ENCODE results near the gene ZNF460.
"Not testable (repeated sequence)": the region's sequence is repeated elsewhere in the genome, so short reads cannot be mapped to it uniquely, and the experiment has no call there.

ZNF460 gene

GRCh38 chr19:57280165-57280961 is at the start of gene ZNF460:
ZNF460 (plus strand) TSS chr19:57280485; CDS start chr19:57280807, 322 bp downstream.
- peak; percentile 97 to 99 for DNase-seq

GRCh38 chr19:57231686-57232085 is 48.6 kb upstream of the ZNF460 start:
- DNase-seq = no peak

- no peak for DNase-seq
Measured at GRCh38 chr19:57233207-57233606, 47.1 kb upstream of the ZNF460 start.

- peak in 1 of 2 experiments; percentile 25 for DNase-seq
Measured at GRCh38 chr19:57239982-57240310, 40.3 kb upstream of the ZNF460 start.

- peak; percentile 92 to 97 for DNase-seq
Measured at GRCh38 chr19:57240311-57241090, 39.8 kb upstream of the ZNF460 start, which contains the start of gene ZNF805. ZNF805 (plus strand) TSS chr19:57240632; CDS start chr19:57240892, 260 bp downstream.

GRCh38 chr19:57241176-57241575 is 39.1 kb upstream of the ZNF460 start:
- peak in 1 of 2 experiments; percentile 12 for DNase-seq

GRCh38 chr19:57242821-57243220 is 37.5 kb upstream of the ZNF460 start:
- DNase-seq = no peak

- DNase-seq = no peak
Measured at GRCh38 chr19:57244513-57244912, 35.8 kb upstream of the ZNF460 start.

GRCh38 chr19:57245066-57245465 is 35.2 kb upstream of the ZNF460 start:
- DNase-seq = no peak

- DNase-seq = no peak
Measured at GRCh38 chr19:57245959-57246358, 34.3 kb upstream of the ZNF460 start.

GRCh38 chr19:57248646-57249045 is 31.6 kb upstream of the ZNF460 start:
- DNase-seq = no peak

GRCh38 chr19:57249329-57249728 is 31.0 kb upstream of the ZNF460 start:
- no peak for DNase-seq

- not testable (repeated sequence) for DNase-seq
Measured at GRCh38 chr19:57253767-57254166, 26.5 kb upstream of the ZNF460 start.

- no peak for DNase-seq
Measured at GRCh38 chr19:57262044-57262443, 18.2 kb upstream of the ZNF460 start.

- no peak for DNase-seq
Measured at GRCh38 chr19:57263244-57263741, 17.0 kb upstream of the ZNF460 start.

- DNase-seq = no peak
Measured at GRCh38 chr19:57267291-57267690, 13.0 kb upstream of the ZNF460 start.

GRCh38 chr19:57269515-57270250 is 10.6 kb upstream of the ZNF460 start:
- no peak for DNase-seq

- DNase-seq = no peak
Measured at GRCh38 chr19:57271280-57271679, 9.0 kb upstream of the ZNF460 start.

- DNase-seq = no peak
Measured at GRCh38 chr19:57273014-57273413, 7.3 kb upstream of the ZNF460 start.

- no peak for DNase-seq
Measured at GRCh38 chr19:57276430-57276829, 3.9 kb upstream of the ZNF460 start.

GRCh38 chr19:57278481-57278880 is 1.8 kb upstream of the ZNF460 start:
- not testable (repeated sequence) for DNase-seq

GRCh38 chr19:57279418-57280164 is 694 bp upstream of the ZNF460 start:
- DNase-seq = peak; percentile 88 to 97

Measured in NCI-H524 (cell line).